Ascending aorta (tissue), 2 donors: ENCODE data around the gene CNNM3. TPM values are rescaled to one million over a fixed set of nuclear protein-coding genes. Genes with fewer than 3 reads are reported as not detected.

Source experiments
- DNase-seq, 2 donors: peaks; one replicate each; pipeline ENCODE4 v3.0.0-alpha.2; 2019; ENCODE audit warnings: low spot score in 2 of 2
- H3K27ac ChIP-seq, 2 donors: fragments of 200-600 bp; sonication (generic); one replicate each; pipeline ENCODE4 v1.5.1; 2016 to 2017; ENCODE audit warnings: mild to moderate bottlenecking in 1 of 2
- H3K27me3 ChIP-seq: fragments of 200-600 bp; sonication (generic); one replicate; pipeline ENCODE4 v1.5.1; 2017
- H3K36me3 ChIP-seq, 2 donors: fragments of 200-600 bp; sonication (generic); one replicate each; pipeline ENCODE4 v1.5.1; 2016
- H3K4me1 ChIP-seq, 2 donors: fragments of 200-600 bp; sonication (generic); one replicate each; pipeline ENCODE4 v1.5.1; 2016 to 2017; ENCODE audit warnings: mild to moderate bottlenecking in 1 of 2
- H3K4me3 ChIP-seq, 2 donors: fragments of 200-600 bp; sonication (generic); one replicate each; pipeline ENCODE4 v1.5.1; 2016 to 2017; ENCODE audit warnings: mild to moderate bottlenecking in 1 of 2
- H3K9me3 ChIP-seq, 2 donors: fragments of 200-600 bp; sonication (generic); one replicate each; pipeline ENCODE4 v1.5.1; 2016
- CTCF ChIP-seq, 3 experiments: fragments of 200-600 bp in 2 of 3; fragments of 450-650 bp in 1 of 3; sonication (generic) in 2 of 3; IDR thresholded peaks; one replicate each; pipeline ENCODE4 v1.5.1; 2016 to 2019; ENCODE audit warnings: antibody characterized with exemption in 3 of 3, mild to moderate bottlenecking in 1 of 3, moderate library complexity in 1 of 3
- intact Hi-C: fragments of 100-400 bp; cut with DNase I; formaldehyde crosslinking; loops from one replicate; pipeline ENCODE4 v1.15.1; 2023
- total RNA-seq: library from RNA; depleted of rRNA; stranded (reverse); fragments of >200 nt; gene quantifications from one replicate; pipeline ENCODE4 v1.1.0, GENCODE V29; 2016

The CNNM3 gene
- total RNA-seq, 1 donor from 2014 or later, result 24.5 TPM

GRCh38 chr2:96813656-96814055 lies 2.4 kb upstream of the CNNM3 start:
- intact Hi-C loops, result loop anchor here (10.0 kb wide), 1 partner anchor 549 kb away; the partner anchor contains the start of genes CIAO1 and TMEM127
- peaks cover 6 to 24% of the 10 kb centered on the region in 2 donors for H3K4me1 ChIP-seq
- no peak for TF ChIP-seq CTCF (IDR thresholded peaks at IDR 0.05)
- H3K9me3 ChIP-seq, result no peaks in the 10 kb centered on the region
- H3K4me3 ChIP-seq, result no peak overlapping the region
- peaks cover 5 to 20% of the 10 kb centered on the region in 2 donors for H3K36me3 ChIP-seq
- no peaks in the 10 kb centered on the region for H3K27me3 ChIP-seq
- H3K27ac ChIP-seq, result no peak overlapping the region
- no peak for DNase-seq

DNA sequence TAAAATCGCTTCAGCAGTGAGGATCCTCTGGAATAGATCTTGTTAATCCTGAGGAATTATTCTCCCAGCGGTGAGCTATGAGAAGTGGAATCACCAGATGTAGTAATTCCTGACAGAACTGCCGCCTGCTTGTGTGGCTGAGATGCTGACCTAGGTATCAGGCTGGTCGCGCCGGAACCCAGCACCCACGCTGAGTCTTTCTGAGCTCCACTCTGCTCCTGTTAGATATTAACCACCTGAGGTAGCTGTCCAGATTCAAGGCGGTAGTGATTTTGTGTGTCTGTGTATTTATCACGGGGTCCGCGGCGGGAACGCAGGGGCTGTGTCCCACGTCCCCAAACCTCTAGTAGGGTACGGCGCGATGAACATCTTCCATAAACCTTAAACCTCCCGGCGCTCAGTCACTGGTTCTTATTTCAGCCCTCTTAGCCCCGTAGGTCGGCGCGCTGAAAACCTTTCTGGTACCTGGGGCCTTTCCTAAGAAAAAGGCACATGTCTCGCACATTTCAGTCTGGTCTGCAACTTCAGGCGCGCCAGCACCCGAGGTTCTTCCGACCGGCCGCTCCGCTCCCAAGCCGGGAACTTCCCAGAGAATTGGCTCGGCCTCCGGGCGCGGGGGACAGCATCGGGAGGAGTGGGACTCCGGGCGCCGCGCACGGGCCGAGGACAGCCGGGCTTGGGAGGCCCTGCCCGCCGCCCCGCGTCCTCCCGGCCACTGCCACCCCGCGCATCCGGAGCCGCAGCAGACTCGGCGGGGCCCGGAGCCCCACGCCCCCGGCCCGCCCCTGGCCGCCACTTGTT lies 542 bp upstream of the CNNM3 start:
- peak overlapping the region; percentile 76 to 99 for H3K27ac ChIP-seq
- H3K4me1 ChIP-seq, result peaks cover 12 to 41% of the 10 kb centered on the region in 2 donors
- peaks cover 2% of the 10 kb centered on the region in 2 donors for H3K36me3 ChIP-seq
- no peak for TF ChIP-seq CTCF (IDR thresholded peaks at IDR 0.05)
- H3K4me3 ChIP-seq, result peak overlapping the region; percentile 88 to 98
- no peaks in the 10 kb centered on the region for H3K9me3 ChIP-seq
- no peaks in the 10 kb centered on the region for H3K27me3 ChIP-seq
- DNase-seq, result no peak
- intact Hi-C loops, result loop anchor here (1.0 to 10.0 kb wide), 9 partner anchors 43 to 551 kb away; partner anchors contain the start of genes ANKRD39, CIAO1, CNNM4 and KANSL3

GRCh38 chr2:96816836-96817702 lies 1.0 kb downstream of the CNNM3 start:
- intact Hi-C loops, result loop anchor here (1.0 to 10.0 kb wide), 9 partner anchors 41 to 552 kb away; partner anchors contain the start of genes ANKRD39, CIAO1, CNNM4 and KANSL3
- Histone ChIP-seq H3K9me3 (no peaks in the 10 kb centered on the region), H3K36me3 (peaks cover 0 to 2% of the 10 kb centered on the region in 2 donors), H3K27me3 (no peaks in the 10 kb centered on the region), H3K27ac (peak overlapping the region in 1 of 2 donors; percentile 46), H3K4me1 (peaks cover 12 to 40% of the 10 kb centered on the region in 2 donors), H3K4me3 (peak overlapping the region; percentile 88 to 98)
- DNase-seq, result no peak
- TF ChIP-seq CTCF (IDR thresholded peaks at IDR 0.05), result no peak

DNA sequence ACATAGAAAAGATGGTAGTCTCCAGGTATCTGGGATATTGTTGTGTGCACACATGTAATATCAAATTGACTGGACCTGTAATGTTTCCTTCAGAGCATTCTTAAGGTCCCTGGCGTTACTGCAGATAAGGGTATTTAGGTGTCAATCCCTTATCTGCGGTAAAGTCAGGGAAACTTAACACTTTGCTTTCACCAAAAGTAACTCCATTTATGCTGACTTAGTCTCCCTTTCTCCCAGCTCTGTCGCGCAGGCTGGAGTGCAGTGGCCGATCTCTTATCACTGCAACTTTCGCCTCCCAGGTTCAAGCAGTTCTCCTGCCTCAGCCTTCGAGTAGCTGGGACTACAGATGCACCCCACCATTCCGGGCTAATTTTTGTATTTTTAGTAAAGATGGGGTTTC lies 1.8 kb downstream of the CNNM3 start:
- DNase-seq, result no peak
- H3K27me3 ChIP-seq, result no peaks in the 10 kb centered on the region
- no peak for TF ChIP-seq CTCF (IDR thresholded peaks at IDR 0.05)
- peaks cover 0 to 2% of the 10 kb centered on the region in 2 donors for H3K36me3 ChIP-seq
- H3K4me3 ChIP-seq, result peak overlapping the region; percentile 88 to 98
- no peak overlapping the region for H3K27ac ChIP-seq
- H3K9me3 ChIP-seq, result no peaks in the 10 kb centered on the region
- peaks cover 12 to 37% of the 10 kb centered on the region in 2 donors for H3K4me1 ChIP-seq
- intact Hi-C loops, result loop anchor here (2.0 to 10.0 kb wide), 3 partner anchors 133 to 553 kb away; partner anchors contain the start of genes CIAO1 and TMEM127

DNA sequence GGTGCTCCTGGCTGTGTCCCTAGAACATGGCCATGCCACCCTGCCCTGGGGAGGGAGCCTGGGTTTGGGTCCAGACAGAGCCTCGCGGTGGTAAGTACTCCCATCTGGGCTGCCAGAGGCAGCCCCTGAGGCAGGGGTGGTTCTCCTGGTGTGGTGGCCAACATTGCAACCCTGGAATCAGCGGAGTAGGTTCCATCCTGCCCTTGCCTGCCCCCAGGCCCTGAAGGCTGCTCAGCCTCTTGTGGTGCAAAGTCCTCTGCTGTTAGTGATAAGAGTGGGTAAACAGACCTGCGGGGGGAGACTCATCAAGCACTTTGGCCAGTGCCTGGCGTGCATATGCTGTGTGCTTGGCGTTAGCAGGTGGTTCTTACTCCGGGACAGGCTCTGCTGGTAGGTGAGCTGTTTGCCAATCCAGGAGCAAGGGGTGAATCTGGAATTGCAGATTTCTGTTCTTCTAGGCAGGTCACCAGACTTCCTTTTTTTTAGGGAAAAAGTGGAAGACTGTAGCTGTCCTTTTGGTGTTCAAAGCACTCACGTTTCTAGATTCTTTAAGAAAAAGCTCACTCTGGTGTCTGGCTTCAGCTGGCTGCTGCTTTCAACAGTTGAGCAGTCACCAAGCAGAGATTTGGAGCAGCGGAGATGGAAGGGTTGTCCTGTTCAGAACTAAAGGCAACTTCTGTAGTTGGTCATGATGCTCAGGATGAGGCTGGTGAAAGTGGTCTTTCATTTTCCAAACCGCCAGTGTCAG lies 3.2 kb downstream of the CNNM3 start:
- Histone ChIP-seq H3K27ac (no peak overlapping the region), H3K9me3 (no peaks in the 10 kb centered on the region), H3K4me1 (peaks cover 12 to 37% of the 10 kb centered on the region in 2 donors), H3K27me3 (no peaks in the 10 kb centered on the region), H3K36me3 (peaks cover 0 to 2% of the 10 kb centered on the region in 2 donors), H3K4me3 (peak overlapping the region in 1 of 2 donors; percentile 28)
- no peak for TF ChIP-seq CTCF (IDR thresholded peaks at IDR 0.05)
- DNase-seq, result no peak
- intact Hi-C loops, result loop anchor here (5.0 to 10.0 kb wide), 2 partner anchors 202 to 555 kb away; partner anchors contain the start of genes CIAO1 and TMEM127
